HG03108 (cell line): ENCODE results near the gene UCHL1.

Experiments used
- ATAC-seq: cut with Tn5 transposase; IDR thresholded peaks from one replicate; pipeline ENCODE4 v1.9.1; 2021; ENCODE audit warnings: moderate library complexity; ENCODE audit not compliant: unreplicated experiment

The UCHL1 gene

GRCh38 chr4:41256740-41257256 is at the start of gene UCHL1:
Gene UCHL1 (plus strand): TSS chr4:41256928. CDS start chr4:41256977, 49 bp downstream.
- peak; percentile 44 for ATAC-seq

GRCh38 chr4:41207291-41207831 is 49.4 kb upstream of the UCHL1 start:
- no peak for ATAC-seq

- no peak for ATAC-seq
Measured at GRCh38 chr4:41209187-41209586, 47.5 kb upstream of the UCHL1 start.

GRCh38 chr4:41209901-41210300 is 46.8 kb upstream of the UCHL1 start:
- ATAC-seq, result no peak

GRCh38 chr4:41211951-41212615 is 44.6 kb upstream of the UCHL1 start:
- no peak for ATAC-seq

GRCh38 chr4:41212616-41213203 is 44.0 kb upstream of the UCHL1 start:
- ATAC-seq, result no peak

GRCh38 chr4:41213625-41214135 is 43.0 kb upstream of the UCHL1 start:
- ATAC-seq, result peak; percentile 4

- ATAC-seq, result peak; percentile 48
Measured at GRCh38 chr4:41214136-41214824, 42.4 kb upstream of the UCHL1 start, which contains the start of gene APBB2. Gene APBB2 (minus strand): TSS chr4:41214542. CDS start chr4:41033254, 181,288 bp downstream.

- no peak for ATAC-seq
Measured at GRCh38 chr4:41214825-41215146, 41.9 kb upstream of the UCHL1 start.

- no peak for ATAC-seq
Measured at GRCh38 chr4:41215155-41215554, 41.6 kb upstream of the UCHL1 start.

GRCh38 chr4:41215969-41216293 is 40.8 kb upstream of the UCHL1 start:
- ATAC-seq, result no peak

- peak; percentile 51 for ATAC-seq
Measured at GRCh38 chr4:41216294-41217019, 40.3 kb upstream of the UCHL1 start.

GRCh38 chr4:41217020-41217333 is 39.8 kb upstream of the UCHL1 start:
- no peak for ATAC-seq

GRCh38 chr4:41217374-41217773 is 39.4 kb upstream of the UCHL1 start:
- no peak for ATAC-seq

GRCh38 chr4:41218703-41219102 is 38.0 kb upstream of the UCHL1 start:
- no peak for ATAC-seq

- no peak for ATAC-seq
Measured at GRCh38 chr4:41219421-41219950, 37.2 kb upstream of the UCHL1 start.

- ATAC-seq, result no peak
Measured at GRCh38 chr4:41221850-41222645, 34.7 kb upstream of the UCHL1 start.

- no peak for ATAC-seq
Measured at GRCh38 chr4:41227902-41228301, 28.8 kb upstream of the UCHL1 start.

GRCh38 chr4:41232406-41232805 is 24.3 kb upstream of the UCHL1 start:
- ATAC-seq, result no peak

GRCh38 chr4:41232856-41233255 is 23.9 kb upstream of the UCHL1 start:
- ATAC-seq, result no peak
